Measurements from ENCODE around the gene SOX13. TPM values are rescaled to one million over a fixed set of nuclear protein-coding genes. Genes with fewer than 3 reads are reported as not detected.

SOX13 gene
- total RNA-seq, 4 donors from 2014 or later, result 15.7 to 139 (median 37.9) TPM

DNA sequence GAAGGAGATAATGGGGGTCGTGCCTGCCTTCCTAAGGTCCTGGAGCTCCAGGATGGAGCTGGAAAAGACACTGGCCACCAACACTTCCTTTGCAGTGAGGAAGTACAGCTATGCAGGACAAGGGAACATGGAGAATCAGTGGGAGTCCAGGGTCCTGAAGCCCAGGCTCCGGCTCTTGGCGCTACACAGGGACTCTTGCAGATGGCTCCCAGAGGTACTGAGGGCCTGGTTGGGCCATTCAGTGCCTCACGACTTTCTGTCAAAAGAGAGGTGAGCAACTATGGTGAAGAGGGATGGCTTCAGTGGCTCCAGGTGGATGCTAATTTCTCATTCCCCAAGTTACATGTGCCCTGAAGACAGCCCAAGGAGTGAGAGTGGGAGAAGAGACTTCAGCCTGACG, 80.8 kb downstream of the SOX13 start:
- Histone ChIP-seq H3K4me3 (no peak overlapping the region), H3K9me3 (no peaks in the 10 kb centered on the region), H3K4me1 (peaks cover 0 to 7% of the 10 kb centered on the region in 2 donors), H3K27ac (no peak overlapping the region), H3K36me3 (no peaks in the 10 kb centered on the region), H3K27me3 (no peaks in the 10 kb centered on the region)
- DNase-seq, result no peak
- TF ChIP-seq POLR2A (IDR thresholded peaks at IDR 0.05), result no peak
- TF ChIP-seq, protein P1, sequence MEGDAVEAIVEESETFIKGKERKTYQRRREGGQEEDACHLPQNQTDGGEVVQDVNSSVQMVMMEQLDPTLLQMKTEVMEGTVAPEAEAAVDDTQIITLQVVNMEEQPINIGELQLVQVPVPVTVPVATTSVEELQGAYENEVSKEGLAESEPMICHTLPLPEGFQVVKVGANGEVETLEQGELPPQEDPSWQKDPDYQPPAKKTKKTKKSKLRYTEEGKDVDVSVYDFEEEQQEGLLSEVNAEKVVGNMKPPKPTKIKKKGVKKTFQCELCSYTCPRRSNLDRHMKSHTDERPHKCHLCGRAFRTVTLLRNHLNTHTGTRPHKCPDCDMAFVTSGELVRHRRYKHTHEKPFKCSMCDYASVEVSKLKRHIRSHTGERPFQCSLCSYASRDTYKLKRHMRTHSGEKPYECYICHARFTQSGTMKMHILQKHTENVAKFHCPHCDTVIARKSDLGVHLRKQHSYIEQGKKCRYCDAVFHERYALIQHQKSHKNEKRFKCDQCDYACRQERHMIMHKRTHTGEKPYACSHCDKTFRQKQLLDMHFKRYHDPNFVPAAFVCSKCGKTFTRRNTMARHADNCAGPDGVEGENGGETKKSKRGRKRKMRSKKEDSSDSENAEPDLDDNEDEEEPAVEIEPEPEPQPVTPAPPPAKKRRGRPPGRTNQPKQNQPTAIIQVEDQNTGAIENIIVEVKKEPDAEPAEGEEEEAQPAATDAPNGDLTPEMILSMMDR (IDR thresholded peaks at IDR 0.05), result no peak
- intact Hi-C loops (cut with DNase I; ENCODE audit: low total_unique reads), result no loop called here

DNA sequence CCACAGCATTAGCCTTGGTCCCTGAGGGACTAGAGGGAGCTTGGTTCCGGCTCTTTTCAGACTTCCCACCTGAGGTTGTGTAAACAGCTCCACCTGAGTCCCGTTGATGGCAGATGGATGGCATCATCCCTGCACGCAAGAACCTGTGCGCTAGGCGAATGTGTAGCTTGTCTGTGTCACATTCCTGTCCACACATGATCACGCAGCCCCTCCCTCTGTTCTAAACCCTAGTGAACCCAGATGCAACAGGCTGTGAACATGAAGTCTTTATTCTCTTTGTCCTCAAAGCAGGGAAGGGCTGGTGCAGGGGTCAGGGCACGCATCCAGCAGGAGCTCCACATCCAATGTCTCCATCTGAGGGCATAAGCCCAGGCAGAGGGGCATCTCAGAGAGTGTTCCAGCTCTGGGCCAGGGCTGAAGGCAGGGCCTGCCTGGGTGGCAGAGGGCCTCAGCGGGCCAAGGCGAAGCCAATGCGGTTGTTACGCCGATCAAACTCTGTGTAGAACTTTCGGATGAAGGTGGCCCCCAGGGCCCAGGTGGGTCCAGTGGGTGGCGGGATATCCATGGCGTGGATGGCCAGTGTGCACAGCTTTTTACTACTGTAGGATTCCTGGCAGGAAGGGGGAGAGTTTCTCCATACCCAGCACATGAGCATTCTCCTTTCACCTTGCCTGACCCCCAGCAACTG, 81.8 kb downstream of the SOX13 start:
- H3K27me3 ChIP-seq, result no peaks in the 10 kb centered on the region
- H3K9me3 ChIP-seq, result no peaks in the 10 kb centered on the region
- H3K4me3 ChIP-seq, result no peak overlapping the region
- TF ChIP-seq, protein P1 (IDR thresholded peaks at IDR 0.05), result no peak
- no peak for TF ChIP-seq POLR2A (IDR thresholded peaks at IDR 0.05)
- H3K27ac ChIP-seq, result no peak overlapping the region
- H3K4me1 ChIP-seq, result peaks cover 0 to 7% of the 10 kb centered on the region in 2 donors
- no peaks in the 10 kb centered on the region for H3K36me3 ChIP-seq
- DNase-seq, result no peak
- intact Hi-C loops (cut with DNase I; ENCODE audit: low total_unique reads), result no loop called here

- H3K27me3 ChIP-seq, result no peaks in the 10 kb centered on the region
- H3K4me3 ChIP-seq, result no peak overlapping the region
- DNase-seq, result no peak
- H3K36me3 ChIP-seq, result no peaks in the 10 kb centered on the region
- TF ChIP-seq POLR2A (IDR thresholded peaks at IDR 0.05), result no peak
- TF ChIP-seq, protein P1 (IDR thresholded peaks at IDR 0.05), result no peak
- no peaks in the 10 kb centered on the region for H3K9me3 ChIP-seq
- H3K27ac ChIP-seq, result no peak overlapping the region
- peaks cover 0 to 7% of the 10 kb centered on the region in 2 donors for H3K4me1 ChIP-seq
- intact Hi-C loops (cut with DNase I; ENCODE audit: low total_unique reads), result no loop called here
These were observed 83.0 kb downstream of the SOX13 start for GRCh38 chr1:204155881-204156280.

DNA sequence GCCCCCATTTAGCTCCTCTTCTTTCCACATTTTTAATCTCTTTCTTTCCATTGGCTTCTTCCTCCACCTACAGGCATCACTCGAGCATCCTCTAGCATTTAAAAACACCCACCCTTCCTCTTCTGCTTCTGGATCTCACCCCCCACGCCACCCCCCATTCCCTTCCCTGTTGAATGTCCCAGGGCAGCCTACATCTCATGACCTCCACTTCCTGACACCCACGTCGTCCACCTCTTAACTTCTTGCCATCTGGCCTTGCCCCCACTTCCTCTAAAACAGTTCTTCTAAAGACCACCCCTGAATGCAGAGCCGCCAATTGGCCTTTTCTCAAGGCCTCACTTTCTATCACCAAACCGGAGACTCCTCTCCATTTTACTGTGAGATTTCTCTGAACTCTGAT, 85.0 kb downstream of the SOX13 start:
- intact Hi-C loops (cut with DNase I; ENCODE audit: low total_unique reads), result no loop called here
- Histone ChIP-seq H3K4me1 (no peaks in the 10 kb centered on the region), H3K36me3 (no peaks in the 10 kb centered on the region), H3K4me3 (no peak overlapping the region), H3K27me3 (no peaks in the 10 kb centered on the region), H3K9me3 (no peaks in the 10 kb centered on the region), H3K27ac (no peak overlapping the region)
- TF ChIP-seq POLR2A (IDR thresholded peaks at IDR 0.05), result no peak
- TF ChIP-seq, protein P1 (IDR thresholded peaks at IDR 0.05), result no peak
- no peak for DNase-seq

DNA sequence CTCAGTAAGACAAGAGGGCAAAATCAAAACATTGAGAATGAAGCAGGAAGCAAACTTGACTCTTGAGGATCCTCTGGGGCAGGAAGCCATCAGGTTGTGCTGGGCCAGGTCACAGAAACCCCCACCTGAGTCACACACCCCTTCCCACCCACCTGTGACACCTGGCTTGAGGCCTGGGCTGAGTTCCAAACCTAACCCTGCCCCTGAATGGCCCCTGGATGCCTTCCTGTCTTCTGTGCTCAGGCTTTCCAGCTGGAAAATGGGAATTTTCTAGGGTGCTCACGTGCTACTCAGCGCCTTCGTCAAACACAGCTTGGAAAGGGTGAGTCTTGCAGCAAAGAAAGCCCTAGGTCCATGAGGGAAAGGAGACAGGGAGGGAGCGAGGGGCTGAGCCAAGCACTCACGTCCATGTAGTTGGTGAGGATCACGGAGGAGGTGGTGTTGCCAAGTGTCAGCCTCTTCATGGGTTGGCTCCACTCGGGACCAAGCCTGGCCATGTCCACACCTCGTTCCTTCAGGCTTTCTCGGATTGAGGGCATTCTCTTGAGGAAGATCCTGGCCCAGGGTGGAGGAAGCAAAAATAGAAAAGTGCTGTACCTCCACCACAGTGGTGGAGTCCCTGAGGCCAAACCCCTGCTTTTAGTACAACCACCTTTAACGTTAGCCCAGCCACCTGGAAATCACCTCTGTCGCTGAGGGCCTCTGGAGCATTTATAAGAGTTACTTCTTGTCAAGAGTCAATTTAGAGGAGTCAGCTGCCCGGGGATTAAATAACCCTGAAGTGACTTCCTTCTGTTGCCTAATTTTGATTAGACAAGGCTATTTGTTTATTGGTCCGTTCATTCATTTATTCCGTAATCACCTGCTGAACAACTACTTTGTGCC, 88.9 kb downstream of the SOX13 start:
- H3K4me1 ChIP-seq, result no peaks in the 10 kb centered on the region
- intact Hi-C loops (cut with DNase I; ENCODE audit: low total_unique reads), result loop anchor here (5.0 kb wide), 1 partner anchor 205 kb away; no protein-coding TSS in a partner anchor
- H3K27me3 ChIP-seq, result no peaks in the 10 kb centered on the region
- H3K4me3 ChIP-seq, result no peak overlapping the region
- TF ChIP-seq POLR2A (IDR thresholded peaks at IDR 0.05), result no peak
- TF ChIP-seq, protein P1 (IDR thresholded peaks at IDR 0.05), result no peak
- no peak for DNase-seq
- H3K36me3 ChIP-seq, result no peaks in the 10 kb centered on the region
- no peak overlapping the region for H3K27ac ChIP-seq
- H3K9me3 ChIP-seq, result no peaks in the 10 kb centered on the region

Data from uterus (tissue), 4 donors.